HepG2 (cell line): Measurements from ENCODE around the gene TPBGL. TPM values are rescaled to one million over a fixed set of nuclear protein-coding genes. Genes with fewer than 3 reads are reported as not detected.

Experiments
- EED ChIP-seq: sonication (generic); formaldehyde crosslinking; IDR thresholded peaks from 2 replicates; pipeline ENCODE4 v1.5.0; 2020; ENCODE audit warnings: mild to moderate bottlenecking, missing genetic modification reagents
- SIX4 ChIP-seq: sonication (generic); formaldehyde crosslinking; IDR thresholded peaks from 2 replicates; pipeline ENCODE4 v1.4.0; 2020; ENCODE audit warnings: missing genetic modification reagents
- SYNCRIP ChIP-seq: fragments of 200-400 bp; formaldehyde crosslinking; IDR thresholded peaks from 2 replicates; pipeline ENCODE4 v1.6.1; 2018; ENCODE audit warnings: mild to moderate bottlenecking, low read depth, low read length; ENCODE audit not compliant: insufficient read depth
- TAF15 ChIP-seq: fragments of 200-400 bp; formaldehyde crosslinking; IDR thresholded peaks from one replicate; pipeline ENCODE4 v1.6.1; 2018; ENCODE audit warnings: mild to moderate bottlenecking, low read depth, low read length; ENCODE audit not compliant: poor library complexity, severe bottlenecking
- TFDP1 ChIP-seq: IDR thresholded peaks from 2 replicates; pipeline ENCODE4 v1.6.1; 2016; ENCODE audit warnings: missing compliant biosample characterization, missing genetic modification reagents, borderline replicate concordance
- ZGPAT ChIP-seq: IDR thresholded peaks from 2 replicates; pipeline ENCODE4 v1.6.1; 2016; ENCODE audit warnings: mild to moderate bottlenecking
- ZNF275 ChIP-seq: sonication (generic); formaldehyde crosslinking; IDR thresholded peaks from 2 replicates; pipeline ENCODE4 v1.8.0; 2022; ENCODE audit warnings: missing genetic modification reagents, mild to moderate bottlenecking, inconsistent platforms, borderline replicate concordance
- polyA plus RNA-seq, 8 experiments: library from polyadenylated mRNA; depleted of rRNA in 3 of 8; stranded (reverse) in 7 of 8; unstranded in 1 of 8; fragments of >200 nt; fragmentation: Illumina TruSeq in 4 of 8; extraction: Trizol in 4 of 8; gene quantifications; 2 replicates each; pipeline versions ENCODE4 v1.2.1 to v1.2.3, GENCODE V29; 2011 to 2016; ENCODE audit warnings: low read depth in 4 of 8, missing spikeins in 1 of 8, mixed read lengths in 1 of 8; ENCODE audit not compliant: insufficient read depth in 1 of 8
- total RNA-seq, 5 experiments: library from RNA; depleted of rRNA; stranded (reverse); fragments of >200 nt; fragmentation: Illumina TruSeq; extraction: Trizol; gene quantifications; 2 replicates each; pipeline ENCODE4 v1.2.3, GENCODE V29; 2016; ENCODE audit warnings: low read depth in 1 of 5

Gene TPBGL
- total and polyA plus RNA-seq, 2 of the 13 experiments (the other 11 are each of a cell fraction or from before 2014, with no cell fraction given) = not detected

- no peak for TF ChIP-seq TFDP1 (CRISPR knock-in tag)
- no peak for TF ChIP-seq SIX4 (CRISPR knock-in tag)
- TF ChIP-seq TAF15 = no peak
- no peak for TF ChIP-seq EED (CRISPR knock-in tag)
- TF ChIP-seq SYNCRIP = no peak
- TF ChIP-seq ZNF275 (CRISPR knock-in tag) = no peak
- no peak for TF ChIP-seq ZGPAT (CRISPR knock-in tag)
These were observed 1.5 kb downstream of the TPBGL start (continued) for GRCh38 chr11:75241906-75242644.
